ENCODE results near the gene EIF4E1B. TPM values are rescaled to one million over a fixed set of nuclear protein-coding genes. Genes with fewer than 3 reads are reported as not detected.

The EIF4E1B gene
- total and polyA plus RNA-seq, 2 experiments from 2014 or later, result 0.17 TPM; not detected in 1

DNA sequence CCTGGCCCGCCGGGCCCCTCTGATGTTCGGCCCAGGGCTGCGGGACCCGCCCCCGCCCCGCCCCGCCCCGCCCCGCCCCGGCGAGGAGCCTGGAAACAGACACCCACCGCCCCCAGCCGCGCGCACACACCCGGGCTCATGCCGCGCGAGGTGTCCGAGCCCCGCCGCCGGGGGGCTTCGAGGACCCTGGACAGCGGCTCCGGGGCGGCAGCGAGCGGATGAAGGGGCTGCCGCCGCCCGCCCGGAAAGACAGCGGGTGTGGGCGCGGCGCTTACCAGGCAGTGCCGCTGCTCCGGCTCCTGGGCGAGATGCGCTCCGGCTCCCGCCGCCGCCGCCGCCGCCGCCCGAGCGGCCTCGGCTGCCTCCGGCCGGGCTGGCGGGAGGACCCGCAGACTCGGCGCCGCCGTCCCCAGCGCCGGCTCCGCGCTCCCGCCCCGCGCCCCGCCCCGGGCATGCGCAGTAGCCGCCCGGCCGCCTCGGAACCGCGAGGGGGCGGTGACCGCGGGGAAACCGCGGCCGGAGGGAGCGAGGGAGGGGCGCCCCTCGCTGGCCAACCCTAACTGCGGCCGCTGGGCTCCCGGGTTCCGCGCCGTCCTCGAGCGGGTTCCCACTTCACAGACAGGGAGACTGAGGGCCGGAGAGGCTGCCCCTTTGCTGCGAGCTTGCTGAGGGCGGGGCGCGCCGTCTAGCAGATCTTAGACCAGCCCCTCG, 20.6 kb upstream of the EIF4E1B start, which contains the start of gene GPRIN1:
GPRIN1 (minus strand) TSS at position 433 of the 711 bp plus-strand sequence. CDS start 10,322 bp downstream, outside the sequence.
- DNase-seq (ENCODE audit: low spot score) (peak; percentile 79), ATAC-seq (peak; percentile 73)
- H3K27ac Mint-ChIP-seq, result 0 out of 2 replicates have a peak within 1 kb of the TSS, but pooled peaks have one; percentile 73
- peak within 1 kb of the TSS; percentile 89; the same call in 1 of the 2 replicates for H2AFZ ChIP-seq
- H3K9me2 ChIP-seq (ENCODE audit: insufficient read depth), result no peaks in the 10 kb centered on the region
- peaks cover 16% of the 10 kb centered on the region for H3K27me3 Mint-ChIP-seq (ENCODE audit: insufficient read depth, low read depth, poor library complexity)
- TF ChIP-seq NANOG (IDR thresholded peaks at IDR 0.05; ENCODE audit: borderline replicate concordance) (no peak), JUNB (IDR thresholded peaks at IDR 0.05; ENCODE audit: unreplicated experiment) (no peak), POLR2AphosphoS5 (IDR thresholded peaks at IDR 0.05; ENCODE audit: low read depth) (peak; percentile 16; the same call in 1 of the 2 replicates), ZNF114 (CRISPR knock-in tag; IDR thresholded peaks at IDR 0.05) (no peak)
- TF ChIP-seq, protein P1, sequence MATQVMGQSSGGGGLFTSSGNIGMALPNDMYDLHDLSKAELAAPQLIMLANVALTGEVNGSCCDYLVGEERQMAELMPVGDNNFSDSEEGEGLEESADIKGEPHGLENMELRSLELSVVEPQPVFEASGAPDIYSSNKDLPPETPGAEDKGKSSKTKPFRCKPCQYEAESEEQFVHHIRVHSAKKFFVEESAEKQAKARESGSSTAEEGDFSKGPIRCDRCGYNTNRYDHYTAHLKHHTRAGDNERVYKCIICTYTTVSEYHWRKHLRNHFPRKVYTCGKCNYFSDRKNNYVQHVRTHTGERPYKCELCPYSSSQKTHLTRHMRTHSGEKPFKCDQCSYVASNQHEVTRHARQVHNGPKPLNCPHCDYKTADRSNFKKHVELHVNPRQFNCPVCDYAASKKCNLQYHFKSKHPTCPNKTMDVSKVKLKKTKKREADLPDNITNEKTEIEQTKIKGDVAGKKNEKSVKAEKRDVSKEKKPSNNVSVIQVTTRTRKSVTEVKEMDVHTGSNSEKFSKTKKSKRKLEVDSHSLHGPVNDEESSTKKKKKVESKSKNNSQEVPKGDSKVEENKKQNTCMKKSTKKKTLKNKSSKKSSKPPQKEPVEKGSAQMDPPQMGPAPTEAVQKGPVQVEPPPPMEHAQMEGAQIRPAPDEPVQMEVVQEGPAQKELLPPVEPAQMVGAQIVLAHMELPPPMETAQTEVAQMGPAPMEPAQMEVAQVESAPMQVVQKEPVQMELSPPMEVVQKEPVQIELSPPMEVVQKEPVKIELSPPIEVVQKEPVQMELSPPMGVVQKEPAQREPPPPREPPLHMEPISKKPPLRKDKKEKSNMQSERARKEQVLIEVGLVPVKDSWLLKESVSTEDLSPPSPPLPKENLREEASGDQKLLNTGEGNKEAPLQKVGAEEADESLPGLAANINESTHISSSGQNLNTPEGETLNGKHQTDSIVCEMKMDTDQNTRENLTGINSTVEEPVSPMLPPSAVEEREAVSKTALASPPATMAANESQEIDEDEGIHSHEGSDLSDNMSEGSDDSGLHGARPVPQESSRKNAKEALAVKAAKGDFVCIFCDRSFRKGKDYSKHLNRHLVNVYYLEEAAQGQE (IDR thresholded peaks at IDR 0.05; ENCODE audit: unreplicated experiment), result peak; percentile 76
- TF ChIP-seq, protein P2, sequence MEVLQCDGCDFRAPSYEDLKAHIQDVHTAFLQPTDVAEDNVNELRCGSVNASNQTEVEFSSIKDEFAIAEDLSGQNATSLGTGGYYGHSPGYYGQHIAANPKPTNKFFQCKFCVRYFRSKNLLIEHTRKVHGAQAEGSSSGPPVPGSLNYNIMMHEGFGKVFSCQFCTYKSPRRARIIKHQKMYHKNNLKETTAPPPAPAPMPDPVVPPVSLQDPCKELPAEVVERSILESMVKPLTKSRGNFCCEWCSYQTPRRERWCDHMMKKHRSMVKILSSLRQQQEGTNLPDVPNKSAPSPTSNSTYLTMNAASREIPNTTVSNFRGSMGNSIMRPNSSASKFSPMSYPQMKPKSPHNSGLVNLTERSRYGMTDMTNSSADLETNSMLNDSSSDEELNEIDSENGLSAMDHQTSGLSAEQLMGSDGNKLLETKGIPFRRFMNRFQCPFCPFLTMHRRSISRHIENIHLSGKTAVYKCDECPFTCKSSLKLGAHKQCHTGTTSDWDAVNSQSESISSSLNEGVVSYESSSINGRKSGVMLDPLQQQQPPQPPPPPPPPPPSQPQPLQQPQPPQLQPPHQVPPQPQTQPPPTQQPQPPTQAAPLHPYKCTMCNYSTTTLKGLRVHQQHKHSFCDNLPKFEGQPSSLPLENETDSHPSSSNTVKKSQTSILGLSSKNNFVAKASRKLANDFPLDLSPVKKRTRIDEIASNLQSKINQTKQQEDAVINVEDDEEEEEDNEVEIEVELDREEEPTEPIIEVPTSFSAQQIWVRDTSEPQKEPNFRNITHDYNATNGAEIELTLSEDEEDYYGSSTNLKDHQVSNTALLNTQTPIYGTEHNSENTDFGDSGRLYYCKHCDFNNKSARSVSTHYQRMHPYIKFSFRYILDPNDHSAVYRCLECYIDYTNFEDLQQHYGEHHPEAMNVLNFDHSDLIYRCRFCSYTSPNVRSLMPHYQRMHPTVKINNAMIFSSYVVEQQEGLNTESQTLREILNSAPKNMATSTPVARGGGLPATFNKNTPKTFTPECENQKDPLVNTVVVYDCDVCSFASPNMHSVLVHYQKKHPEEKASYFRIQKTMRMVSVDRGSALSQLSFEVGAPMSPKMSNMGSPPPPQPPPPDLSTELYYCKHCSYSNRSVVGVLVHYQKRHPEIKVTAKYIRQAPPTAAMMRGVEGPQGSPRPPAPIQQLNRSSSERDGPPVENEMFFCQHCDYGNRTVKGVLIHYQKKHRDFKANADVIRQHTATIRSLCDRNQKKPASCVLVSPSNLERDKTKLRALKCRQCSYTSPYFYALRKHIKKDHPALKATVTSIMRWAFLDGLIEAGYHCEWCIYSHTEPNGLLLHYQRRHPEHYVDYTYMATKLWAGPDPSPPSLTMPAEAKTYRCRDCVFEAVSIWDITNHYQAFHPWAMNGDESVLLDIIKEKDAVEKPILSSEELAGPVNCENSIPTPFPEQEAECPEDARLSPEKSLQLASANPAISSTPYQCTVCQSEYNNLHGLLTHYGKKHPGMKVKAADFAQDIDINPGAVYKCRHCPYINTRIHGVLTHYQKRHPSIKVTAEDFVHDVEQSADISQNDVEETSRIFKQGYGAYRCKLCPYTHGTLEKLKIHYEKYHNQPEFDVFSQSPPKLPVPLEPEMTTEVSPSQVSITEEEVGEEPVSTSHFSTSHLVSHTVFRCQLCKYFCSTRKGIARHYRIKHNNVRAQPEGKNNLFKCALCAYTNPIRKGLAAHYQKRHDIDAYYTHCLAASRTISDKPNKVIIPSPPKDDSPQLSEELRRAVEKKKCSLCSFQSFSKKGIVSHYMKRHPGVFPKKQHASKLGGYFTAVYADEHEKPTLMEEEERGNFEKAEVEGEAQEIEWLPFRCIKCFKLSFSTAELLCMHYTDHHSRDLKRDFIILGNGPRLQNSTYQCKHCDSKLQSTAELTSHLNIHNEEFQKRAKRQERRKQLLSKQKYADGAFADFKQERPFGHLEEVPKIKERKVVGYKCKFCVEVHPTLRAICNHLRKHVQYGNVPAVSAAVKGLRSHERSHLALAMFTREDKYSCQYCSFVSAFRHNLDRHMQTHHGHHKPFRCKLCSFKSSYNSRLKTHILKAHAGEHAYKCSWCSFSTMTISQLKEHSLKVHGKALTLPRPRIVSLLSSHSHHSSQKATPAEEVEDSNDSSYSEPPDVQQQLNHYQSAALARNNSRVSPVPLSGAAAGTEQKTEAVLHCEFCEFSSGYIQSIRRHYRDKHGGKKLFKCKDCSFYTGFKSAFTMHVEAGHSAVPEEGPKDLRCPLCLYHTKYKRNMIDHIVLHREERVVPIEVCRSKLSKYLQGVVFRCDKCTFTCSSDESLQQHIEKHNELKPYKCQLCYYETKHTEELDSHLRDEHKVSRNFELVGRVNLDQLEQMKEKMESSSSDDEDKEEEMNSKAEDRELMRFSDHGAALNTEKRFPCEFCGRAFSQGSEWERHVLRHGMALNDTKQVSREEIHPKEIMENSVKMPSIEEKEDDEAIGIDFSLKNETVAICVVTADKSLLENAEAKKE (CRISPR knock-in tag; IDR thresholded peaks at IDR 0.05), result no peak
- TF ChIP-seq, protein P3, sequence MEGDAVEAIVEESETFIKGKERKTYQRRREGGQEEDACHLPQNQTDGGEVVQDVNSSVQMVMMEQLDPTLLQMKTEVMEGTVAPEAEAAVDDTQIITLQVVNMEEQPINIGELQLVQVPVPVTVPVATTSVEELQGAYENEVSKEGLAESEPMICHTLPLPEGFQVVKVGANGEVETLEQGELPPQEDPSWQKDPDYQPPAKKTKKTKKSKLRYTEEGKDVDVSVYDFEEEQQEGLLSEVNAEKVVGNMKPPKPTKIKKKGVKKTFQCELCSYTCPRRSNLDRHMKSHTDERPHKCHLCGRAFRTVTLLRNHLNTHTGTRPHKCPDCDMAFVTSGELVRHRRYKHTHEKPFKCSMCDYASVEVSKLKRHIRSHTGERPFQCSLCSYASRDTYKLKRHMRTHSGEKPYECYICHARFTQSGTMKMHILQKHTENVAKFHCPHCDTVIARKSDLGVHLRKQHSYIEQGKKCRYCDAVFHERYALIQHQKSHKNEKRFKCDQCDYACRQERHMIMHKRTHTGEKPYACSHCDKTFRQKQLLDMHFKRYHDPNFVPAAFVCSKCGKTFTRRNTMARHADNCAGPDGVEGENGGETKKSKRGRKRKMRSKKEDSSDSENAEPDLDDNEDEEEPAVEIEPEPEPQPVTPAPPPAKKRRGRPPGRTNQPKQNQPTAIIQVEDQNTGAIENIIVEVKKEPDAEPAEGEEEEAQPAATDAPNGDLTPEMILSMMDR (conservative IDR thresholded peaks at IDR 0.05; ENCODE audit: low read depth in 2 of 2), result peak; percentile 31 to 60
- H3K27me3 ChIP-seq (ENCODE audit: insufficient read depth), result peaks cover 5% of the 10 kb centered on the region
- peaks cover 11% of the 10 kb centered on the region; the same call in 1 of the 2 replicates for H4K20me1 ChIP-seq (replicated peaks; ENCODE audit: insufficient read depth)
- H3K4me1 Mint-ChIP-seq, result peaks cover 25% of the 10 kb centered on the region
- H3K36me3 Mint-ChIP-seq (ENCODE audit: low read depth), result no peaks in the 10 kb centered on the region
- peak within 1 kb of the TSS; percentile 92 for H3K4me3 Mint-ChIP-seq
- no peaks in the 10 kb centered on the region for H3K36me3 ChIP-seq (ENCODE audit: insufficient read depth)
- no peak within 1 kb of the TSS for H3K27ac ChIP-seq (ENCODE audit: low read depth)
- H3K4me2 ChIP-seq, result peak within 1 kb of the TSS; percentile 85
- H3K4me1 ChIP-seq (ENCODE audit: insufficient read depth), result peaks cover 12% of the 10 kb centered on the region
- H3K4me3 ChIP-seq, result peak within 1 kb of the TSS; percentile 68
- H3K9me3 Mint-ChIP-seq, result no peaks in the 10 kb centered on the region
- H3K79me2 ChIP-seq (replicated peaks; ENCODE audit: insufficient read depth), result no peaks in the 10 kb centered on the region
- H3F3A ChIP-seq (replicated peaks; ENCODE audit: low read depth), result 0 out of 2 replicates have a peak, but pooled peaks cover 11% of the 10 kb centered on the region
